Activated effector memory CD4-positive, alpha-beta T cell treated with Interleukin-2 at 50 U/mL for 16 hours (primary cell): Measurements from ENCODE around the gene MOB2.
"Not testable (repeated sequence)": the region's sequence is repeated elsewhere in the genome, so short reads cannot be mapped to it uniquely, and the experiment has no call there.

Experiments used
- DNase-seq: peaks from one replicate; pipeline ENCODE4 v3.0.0-alpha.2; 2020

MOB2 gene

DNA sequence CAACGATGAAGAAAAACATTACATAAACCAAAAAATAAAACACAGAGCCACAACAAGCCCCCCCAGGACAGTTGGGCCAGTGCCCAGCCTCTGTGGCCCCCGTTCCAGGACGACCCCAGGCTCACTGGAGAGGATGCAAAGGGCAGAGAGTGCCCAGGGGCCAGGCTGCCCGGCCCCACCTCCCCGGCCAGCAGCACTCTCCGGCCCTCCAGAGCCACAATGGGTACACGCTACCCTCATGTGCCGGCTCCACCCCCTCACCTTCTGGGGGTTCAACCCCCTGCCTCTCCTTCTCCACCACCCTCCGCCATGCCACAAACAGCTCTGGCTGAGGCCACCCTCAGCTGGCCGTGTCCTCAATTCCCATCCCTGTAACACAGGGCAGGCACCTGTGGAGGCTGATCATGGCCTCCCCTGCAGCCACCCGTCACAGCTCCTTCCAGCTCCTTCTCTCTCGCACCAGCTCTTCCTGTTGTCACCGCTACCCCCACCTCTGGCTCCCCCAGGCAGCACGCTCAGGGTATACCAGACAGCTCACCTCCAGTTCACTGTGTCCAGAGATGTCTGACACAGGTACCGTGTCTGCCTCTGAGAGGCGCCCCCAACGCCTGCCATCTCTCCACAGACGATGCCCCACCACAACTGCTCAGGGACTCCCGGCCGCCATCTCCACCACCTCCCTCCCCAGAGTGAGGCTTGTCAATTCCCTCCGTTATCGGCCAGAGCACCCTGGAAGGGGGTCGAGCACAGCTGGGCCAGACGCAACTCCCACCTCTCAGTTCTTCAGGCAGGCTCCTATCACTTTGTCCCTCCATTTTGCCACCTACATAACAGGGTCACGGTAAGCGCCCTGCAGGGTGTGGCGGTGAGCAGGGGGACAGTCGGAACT lies 30.8 kb upstream of the MOB2 start:
- no peak for DNase-seq

DNA sequence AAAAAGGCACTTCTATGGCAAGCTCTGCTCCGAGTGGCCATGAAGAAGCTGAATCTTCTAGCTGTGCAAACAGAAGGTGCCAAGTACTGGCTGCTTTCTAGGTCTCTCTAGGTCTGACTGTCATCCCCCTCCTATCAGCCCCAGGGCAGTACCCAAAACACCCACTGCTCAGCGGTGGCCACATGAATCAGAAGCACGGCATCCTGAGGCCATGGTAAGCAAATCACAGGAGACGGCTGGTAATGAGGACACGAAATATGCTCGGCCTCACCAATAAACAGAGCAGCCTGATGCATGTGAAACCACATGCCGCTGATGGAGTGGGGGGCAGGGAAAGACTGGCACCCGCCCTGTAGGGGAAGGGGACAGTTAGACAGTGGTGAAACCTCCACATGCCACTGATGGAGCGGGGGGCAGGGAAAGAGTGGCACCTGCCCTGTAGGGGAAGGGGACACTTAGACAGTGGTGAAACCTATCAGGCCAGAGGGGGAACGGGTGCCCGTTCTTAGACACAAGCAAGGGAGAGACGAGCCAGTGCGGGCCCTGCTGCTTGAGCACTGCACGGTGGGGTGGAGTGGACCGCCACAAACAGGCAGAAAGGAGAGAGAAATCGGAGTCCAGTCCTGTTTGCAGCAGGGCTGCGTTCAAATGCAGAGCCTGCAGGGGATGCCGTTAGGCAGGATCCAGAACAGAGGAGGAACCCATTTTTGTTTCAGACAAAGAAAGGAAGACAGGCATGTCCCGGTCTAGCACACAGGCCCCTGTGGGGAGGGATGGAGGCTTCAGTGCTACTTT lies 29.9 kb upstream of the MOB2 start:
- DNase-seq, result no peak

DNA sequence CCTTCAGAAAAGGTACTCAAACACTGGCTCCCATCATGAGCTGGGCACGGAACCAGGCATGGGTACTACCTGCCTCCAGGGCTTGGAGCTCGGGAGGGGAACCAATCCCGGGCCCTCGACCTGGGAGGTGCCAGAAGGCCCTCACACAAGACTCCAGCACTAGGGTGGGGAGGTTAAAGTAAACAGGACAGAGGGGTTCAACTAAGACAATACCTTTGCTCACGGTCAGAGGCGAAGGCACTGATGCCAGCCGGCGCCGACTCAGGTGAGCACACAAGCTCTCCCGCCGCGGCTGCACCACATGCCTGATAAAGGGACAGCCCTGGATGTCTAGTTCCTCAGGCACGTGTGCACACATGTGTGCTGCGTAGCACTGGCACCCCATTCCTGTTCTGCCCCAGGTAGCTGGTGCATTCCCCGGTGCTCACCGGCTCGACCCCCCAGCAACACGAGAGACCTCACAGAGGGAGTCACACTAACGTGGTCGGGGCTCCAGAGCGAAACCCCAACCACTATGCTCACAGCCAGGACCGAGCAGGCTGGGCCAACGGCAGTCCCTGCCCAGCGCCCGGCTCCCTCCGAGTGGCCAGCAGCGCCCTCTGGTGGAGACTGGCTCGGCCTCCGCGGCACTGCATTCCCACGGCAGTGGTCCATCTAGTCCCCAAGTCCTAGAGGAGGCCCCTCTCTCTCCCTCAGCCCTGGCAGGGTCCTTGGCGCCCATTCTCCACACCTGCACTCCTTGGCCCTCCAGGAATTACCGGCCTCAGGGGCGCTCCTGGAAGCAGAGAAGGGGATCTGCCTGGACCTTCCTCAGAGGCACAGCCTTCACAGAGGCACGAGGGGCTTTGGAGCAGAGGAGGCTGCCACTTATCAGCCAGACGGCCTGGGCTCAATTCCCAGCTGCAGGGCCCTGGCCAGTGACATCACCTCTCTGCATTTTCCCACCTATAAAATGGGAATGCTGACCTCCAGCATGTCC lies 28.8 kb upstream of the MOB2 start:
- peak; percentile 48 for DNase-seq

DNA sequence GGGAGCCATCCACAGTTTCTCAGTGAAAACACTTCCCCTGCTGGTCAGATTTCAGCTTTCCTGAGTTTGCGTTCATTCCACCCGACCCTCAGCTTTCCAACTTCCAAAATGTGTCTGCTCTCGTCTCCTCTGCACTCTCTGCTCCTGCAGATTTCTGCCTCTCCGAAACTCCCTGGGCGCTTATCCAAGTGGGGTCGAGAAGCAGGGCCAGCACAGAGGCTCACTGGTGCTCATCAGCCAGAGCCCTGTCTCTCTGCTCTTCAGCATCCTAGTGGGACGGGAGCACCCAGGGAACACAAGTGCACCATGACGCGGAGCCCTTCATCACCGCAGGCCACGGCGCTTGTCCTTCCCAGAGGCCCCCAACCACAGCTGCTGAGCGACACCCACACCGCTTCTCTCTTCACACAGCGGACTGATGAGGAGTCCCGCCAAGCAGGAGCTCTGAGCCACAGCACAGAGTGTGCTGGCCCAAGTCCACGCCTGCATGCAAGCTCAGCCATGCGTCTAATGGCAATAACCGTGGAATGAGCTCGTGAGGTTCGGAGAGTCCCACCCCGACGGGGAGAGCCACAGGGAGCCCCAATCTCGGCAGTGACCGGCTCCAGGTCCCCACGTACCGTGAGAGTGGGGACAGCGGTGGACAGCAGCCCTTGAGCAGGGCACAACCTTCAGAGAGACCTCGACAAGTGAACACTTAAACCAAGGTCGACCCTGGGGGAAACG lies 27.9 kb upstream of the MOB2 start:
- DNase-seq, result no peak

DNA sequence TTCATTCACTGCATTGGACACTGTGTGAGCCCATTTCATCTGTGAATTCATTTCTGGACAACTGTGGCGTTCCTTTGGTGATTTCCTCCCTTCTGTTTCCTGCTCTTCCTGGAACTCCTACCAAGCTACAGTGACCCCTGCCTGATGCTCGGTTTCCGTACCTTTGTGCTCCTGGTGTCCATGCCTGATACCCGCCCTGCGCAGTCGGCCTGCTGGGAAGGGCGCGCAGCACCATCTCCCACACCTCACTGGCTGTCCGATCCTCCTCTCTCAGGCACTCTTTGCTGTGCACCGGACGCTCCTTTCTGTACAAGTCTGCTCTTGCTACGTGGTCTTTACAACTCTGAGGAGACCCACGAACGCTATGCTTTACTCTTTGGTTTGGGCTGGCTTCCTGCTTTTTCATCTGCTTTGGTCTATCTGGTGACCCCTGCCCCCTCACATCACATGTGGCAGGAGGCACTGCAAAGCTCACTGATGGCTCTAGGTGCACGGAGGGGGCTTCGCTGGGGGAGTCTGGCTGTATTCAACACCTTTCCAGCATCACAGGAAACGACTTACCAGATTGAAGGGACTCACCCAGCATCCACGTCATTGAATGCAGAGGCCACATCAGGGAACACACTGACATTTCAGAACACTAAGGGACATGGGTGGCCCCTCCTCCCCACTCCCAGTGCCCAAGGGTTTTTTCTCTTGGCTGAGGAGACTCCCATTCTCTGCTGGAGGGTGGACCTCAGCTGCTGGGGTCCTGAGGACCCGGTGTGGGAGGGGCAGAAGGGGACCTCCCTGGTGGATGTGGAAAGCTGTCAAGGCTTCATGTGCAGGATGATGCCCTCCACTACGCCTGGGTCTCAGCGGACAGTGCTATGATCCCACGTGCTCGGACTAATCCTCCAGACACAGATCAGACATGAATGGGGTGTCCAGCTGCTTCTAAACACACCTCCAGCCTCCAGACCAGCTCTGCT lies 27.0 kb upstream of the MOB2 start:
- DNase-seq, result no peak

DNA sequence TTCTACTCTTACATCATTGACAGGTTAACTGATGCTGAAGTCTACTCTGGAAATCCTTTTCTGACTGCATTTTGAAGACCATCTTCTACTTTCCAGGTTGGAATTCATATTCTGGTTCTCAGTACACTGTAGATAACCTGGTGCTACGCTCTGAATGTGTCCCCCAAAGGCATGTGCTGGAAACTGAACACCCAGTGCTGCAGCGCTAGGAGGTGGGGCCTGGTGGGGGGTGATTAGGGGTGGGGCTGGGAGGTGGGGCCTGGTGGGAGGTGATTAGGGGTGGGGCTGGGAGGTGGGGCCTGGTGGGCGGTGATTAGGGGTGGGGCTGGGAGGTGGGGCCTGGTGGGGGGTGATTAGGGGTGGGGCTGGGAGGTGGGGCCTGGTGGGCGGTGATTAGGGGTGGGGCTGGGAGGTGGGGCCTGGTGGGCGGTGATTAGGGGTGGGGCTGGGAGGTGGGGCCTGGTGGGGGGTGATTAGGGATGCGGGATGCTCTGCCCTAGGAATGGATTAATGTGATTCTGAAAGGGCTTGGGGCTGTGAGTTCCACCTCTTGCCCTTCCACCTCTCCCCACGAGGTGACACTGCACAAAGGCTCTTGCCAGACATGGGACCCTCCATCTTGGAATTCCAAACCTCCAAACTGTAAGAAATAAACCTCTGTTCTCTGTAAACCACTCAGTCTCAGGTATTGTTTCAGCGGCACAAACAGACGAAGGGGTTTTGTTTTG lies 26.1 kb upstream of the MOB2 start:
- not testable (repeated sequence) for DNase-seq

GRCh38 chr11:1511937-1512496 lies 25.4 kb upstream of the MOB2 start:
- DNase-seq, result no peak

DNA sequence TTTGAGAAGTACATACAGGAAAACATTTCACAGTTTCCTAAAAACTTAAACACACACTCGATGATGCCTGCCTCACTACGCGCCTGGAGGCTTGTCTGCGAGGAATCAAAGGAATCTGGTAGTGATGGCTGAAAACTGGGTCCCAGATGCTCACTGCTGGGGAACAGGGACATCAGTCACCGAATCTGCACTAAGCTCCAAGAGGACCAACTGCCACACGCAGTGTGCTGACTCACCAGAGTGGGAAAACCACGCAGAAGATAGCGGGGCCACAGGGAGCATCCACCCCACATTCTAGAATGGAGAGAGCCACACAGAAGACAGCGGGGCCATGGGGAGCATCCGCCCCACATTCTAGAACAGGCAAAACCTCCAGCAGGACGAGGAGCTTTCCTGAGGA lies 24.3 kb upstream of the MOB2 start:
- DNase-seq, result no peak

- DNase-seq, result not testable (repeated sequence)
These were observed 23.8 kb upstream of the MOB2 start for GRCh38 chr11:1510351-1510750.

- DNase-seq, result no peak
These were observed 23.2 kb upstream of the MOB2 start for GRCh38 chr11:1509626-1510255.

GRCh38 chr11:1508986-1509385 lies 22.4 kb upstream of the MOB2 start:
- DNase-seq, result no peak

GRCh38 chr11:1508491-1508891 lies 21.9 kb upstream of the MOB2 start:
- DNase-seq, result no peak

GRCh38 chr11:1507381-1508140 lies 21.0 kb upstream of the MOB2 start:
- DNase-seq, result no peak

GRCh38 chr11:1506981-1507380 lies 20.4 kb upstream of the MOB2 start:
- no peak for DNase-seq

GRCh38 chr11:1505480-1505879 lies 18.9 kb upstream of the MOB2 start:
- no peak for DNase-seq

DNA sequence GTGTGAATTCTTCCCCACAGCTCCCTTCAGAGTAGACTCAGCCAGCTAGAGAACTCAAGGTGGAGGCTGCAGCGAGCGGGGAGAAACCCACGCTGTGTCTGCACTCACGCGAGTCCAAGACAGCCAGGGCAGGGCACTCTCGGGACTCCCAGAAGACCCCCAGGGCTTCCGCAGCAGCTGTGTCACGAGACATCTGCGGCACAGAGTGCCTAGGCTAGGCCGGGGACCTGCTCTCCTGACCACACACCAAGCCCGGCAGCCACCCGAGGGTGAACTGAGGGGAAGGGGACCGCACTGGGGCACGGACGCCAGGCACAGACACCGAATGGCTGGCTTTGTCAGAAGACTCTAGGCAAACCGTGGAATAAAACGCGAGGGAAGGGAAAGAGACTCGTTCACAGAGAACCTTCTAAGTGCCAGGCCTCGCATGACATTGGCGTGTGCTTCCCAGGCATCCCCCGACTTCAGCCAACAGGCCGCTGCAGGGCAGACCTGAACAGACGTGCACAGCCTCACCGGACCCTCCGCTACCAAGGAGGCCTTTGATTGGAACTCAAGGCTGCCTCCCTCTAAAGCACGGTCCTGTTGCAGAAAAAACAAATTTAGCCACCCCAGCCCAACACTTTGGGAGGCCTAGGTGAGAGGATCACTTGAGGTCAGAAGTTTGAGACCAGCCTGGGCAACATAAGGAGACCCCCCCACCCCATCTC lies 18.2 kb upstream of the MOB2 start:
- no peak for DNase-seq

DNA sequence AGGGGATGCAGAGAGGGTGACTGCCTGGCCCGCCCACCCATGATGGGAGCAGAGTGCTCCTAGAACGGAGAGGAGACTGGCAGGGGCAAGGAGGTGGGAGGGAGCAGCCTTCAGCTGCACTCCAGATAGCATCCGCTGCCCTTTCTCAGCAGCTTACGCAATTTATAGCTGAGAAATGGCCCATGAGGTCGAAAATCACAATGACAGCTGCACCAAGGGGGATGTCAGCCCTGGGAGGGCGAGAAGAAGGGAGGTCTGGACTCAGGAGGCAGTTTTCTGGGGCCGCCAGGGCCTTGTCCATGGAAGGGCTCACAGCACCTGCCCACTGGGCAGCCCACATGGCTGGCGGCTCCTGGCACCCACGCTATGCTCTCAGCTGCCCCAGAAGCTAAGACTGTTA lies 17.6 kb upstream of the MOB2 start:
- no peak for DNase-seq

- no peak for DNase-seq
These were observed 17.1 kb upstream of the MOB2 start for GRCh38 chr11:1503708-1504104.
